ENCODE results near the gene ARHGEF37. TPM values are rescaled to one million over a fixed set of nuclear protein-coding genes. Genes with fewer than 3 reads are reported as not detected.

ARHGEF37 gene
- total RNA-seq, 4 donors from 2014 or later, result 45.4 to 75.3 (median 65.3) TPM

DNA sequence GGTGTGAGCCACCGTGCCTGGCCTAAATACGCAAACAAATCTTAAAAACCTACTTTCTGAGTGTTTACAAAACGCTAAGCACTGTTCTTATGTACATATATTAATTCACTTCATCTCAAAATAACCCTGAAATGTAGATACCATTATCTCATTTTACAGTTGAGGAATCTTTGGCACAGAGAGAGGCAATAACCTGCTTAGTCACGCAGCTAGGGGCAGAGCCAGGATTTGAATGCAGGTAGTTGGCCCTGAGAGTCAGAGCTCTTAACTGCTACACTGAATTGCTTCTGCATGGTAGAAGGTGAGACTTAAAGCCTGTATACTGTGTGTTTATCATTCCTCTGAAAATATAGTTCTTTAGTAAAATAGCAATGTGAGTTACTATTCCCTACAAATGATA is 21.9 kb downstream of the ARHGEF37 start:
- TF ChIP-seq EP300 (IDR thresholded peaks at IDR 0.05), result no peak
- TF ChIP-seq POLR2AphosphoS5 (IDR thresholded peaks at IDR 0.05), result no peak
- TF ChIP-seq POLR2A (IDR thresholded peaks at IDR 0.05), result no peak
- TF ChIP-seq CTCF (IDR thresholded peaks at IDR 0.05), result no peak
- Histone ChIP-seq H3K27me3 (no peaks in the 10 kb centered on the region), H3K27ac (no peak overlapping the region), H3K36me3 (peaks cover 27% of the 10 kb centered on the region), H3K4me3 (no peak overlapping the region), H3K9me3 (no peaks in the 10 kb centered on the region), H3K4me1 (peaks cover 25% of the 10 kb centered on the region)
- WGBS, result 61% methylated on average over 4 of the region's 4 CpGs
- no peak for DNase-seq (ENCODE audit: low spot score in 2 of 2)

- TF ChIP-seq EP300 (IDR thresholded peaks at IDR 0.05) (no peak), POLR2A (IDR thresholded peaks at IDR 0.05) (no peak), POLR2AphosphoS5 (IDR thresholded peaks at IDR 0.05) (no peak), CTCF (IDR thresholded peaks at IDR 0.05) (no peak)
- peaks cover 27% of the 10 kb centered on the region for H3K36me3 ChIP-seq
- no peak for DNase-seq (ENCODE audit: low spot score in 2 of 2)
- no peak overlapping the region for H3K4me3 ChIP-seq
- H3K4me1 ChIP-seq, result peaks cover 30% of the 10 kb centered on the region
- 76% methylated on average over 2 of the region's 2 CpGs for WGBS
- no peak overlapping the region for H3K27ac ChIP-seq
- no peaks in the 10 kb centered on the region for H3K9me3 ChIP-seq
- H3K27me3 ChIP-seq, result no peaks in the 10 kb centered on the region
These were observed 22.6 kb downstream of the ARHGEF37 start for GRCh38 chr5:149603920-149604319.

DNA sequence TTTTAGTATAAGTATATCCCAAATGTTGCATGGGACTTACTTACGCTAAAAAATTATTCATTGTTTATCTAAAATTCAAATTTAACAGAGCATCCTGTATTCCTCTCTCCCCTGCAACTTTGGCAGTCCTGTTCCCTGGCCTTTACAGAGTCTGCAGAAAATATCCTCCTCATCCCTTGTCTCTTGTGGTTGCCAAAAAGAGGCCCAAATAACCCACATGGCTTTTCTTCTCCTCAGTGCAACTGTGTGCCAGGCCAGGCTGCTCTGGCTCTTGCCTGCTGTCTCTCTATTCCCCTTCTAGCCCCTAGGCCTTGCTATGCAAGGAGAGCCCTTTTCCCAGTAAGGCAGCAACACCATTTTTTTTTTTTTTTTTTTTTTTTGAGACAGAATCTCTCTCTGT is 23.0 kb downstream of the ARHGEF37 start:
- 100% methylated on average over 1 of the region's 1 CpG for WGBS
- no peak for DNase-seq (ENCODE audit: low spot score in 2 of 2)
- Histone ChIP-seq H3K27ac (no peak overlapping the region), H3K4me3 (no peak overlapping the region), H3K27me3 (no peaks in the 10 kb centered on the region), H3K4me1 (peaks cover 32% of the 10 kb centered on the region), H3K9me3 (no peaks in the 10 kb centered on the region), H3K36me3 (peaks cover 30% of the 10 kb centered on the region)
- TF ChIP-seq POLR2A (IDR thresholded peaks at IDR 0.05) (no peak), CTCF (IDR thresholded peaks at IDR 0.05) (no peak), EP300 (IDR thresholded peaks at IDR 0.05) (no peak), POLR2AphosphoS5 (IDR thresholded peaks at IDR 0.05) (no peak)

GRCh38 chr5:149605354-149605997 is 24.2 kb downstream of the ARHGEF37 start:
- H3K9me3 ChIP-seq, result no peaks in the 10 kb centered on the region
- DNase-seq (ENCODE audit: low spot score in 2 of 2), result no peak
- H3K4me1 ChIP-seq, result peaks cover 32% of the 10 kb centered on the region
- no peak overlapping the region for H3K4me3 ChIP-seq
- TF ChIP-seq CTCF (IDR thresholded peaks at IDR 0.05) (no peak), EP300 (IDR thresholded peaks at IDR 0.05) (no peak), POLR2AphosphoS5 (IDR thresholded peaks at IDR 0.05) (no peak), POLR2A (IDR thresholded peaks at IDR 0.05) (no peak)
- WGBS, result 53% methylated on average over 5 of the region's 5 CpGs
- peaks cover 31% of the 10 kb centered on the region for H3K36me3 ChIP-seq
- no peaks in the 10 kb centered on the region for H3K27me3 ChIP-seq
- H3K27ac ChIP-seq, result peak overlapping the region; percentile 75

DNA sequence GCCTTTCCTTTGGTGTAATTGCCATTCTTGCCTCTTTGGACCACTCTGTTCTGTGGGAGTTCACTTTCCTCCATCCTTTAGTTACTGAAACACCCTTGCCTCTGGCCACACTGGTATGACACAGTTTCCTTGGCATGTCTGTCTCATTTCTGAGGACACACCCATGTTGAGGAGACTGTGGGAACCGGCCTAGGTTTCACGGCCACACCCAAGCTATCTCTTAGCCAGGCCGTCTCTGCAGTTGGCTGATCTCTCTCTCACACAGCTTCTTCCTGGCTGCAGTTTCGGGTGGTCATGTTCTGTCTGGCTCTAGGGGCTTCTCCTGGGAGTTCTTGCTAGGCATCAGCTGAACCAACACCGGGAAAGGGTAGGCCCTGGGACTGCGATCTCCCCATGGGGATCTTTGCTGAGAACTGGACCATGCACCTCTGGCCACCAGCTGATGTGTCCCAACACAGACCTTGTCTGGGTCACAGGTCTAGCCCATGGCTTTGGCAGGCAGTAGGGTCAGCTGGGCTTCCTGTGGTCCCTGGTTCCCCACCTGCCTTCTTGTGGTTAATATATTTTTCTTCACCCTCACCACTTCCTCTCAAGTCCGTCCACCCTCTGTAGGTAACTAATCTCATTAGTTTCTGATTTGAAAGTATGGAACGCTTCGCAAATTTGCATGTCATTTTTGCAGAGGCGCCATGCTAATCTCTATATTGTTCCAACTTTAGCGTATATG is 24.9 kb downstream of the ARHGEF37 start:
- 44% methylated on average over 11 of the region's 11 CpGs for WGBS
- no peak for TF ChIP-seq EP300 (IDR thresholded peaks at IDR 0.05)
- peak in 2 of 3 donors; percentile 8 to 64 for TF ChIP-seq POLR2AphosphoS5 (IDR thresholded peaks at IDR 0.05)
- peaks cover 32% of the 10 kb centered on the region for H3K4me1 ChIP-seq
- H3K4me3 ChIP-seq, result no peak overlapping the region
- no peak for DNase-seq (ENCODE audit: low spot score in 2 of 2)
- H3K36me3 ChIP-seq, result peaks cover 35% of the 10 kb centered on the region
- H3K27ac ChIP-seq, result peak overlapping the region; percentile 75
- no peaks in the 10 kb centered on the region for H3K27me3 ChIP-seq
- H3K9me3 ChIP-seq, result no peaks in the 10 kb centered on the region
